GM23338 (cell line): ENCODE measurements around the gene CRAMP1. TPM values are rescaled to one million over a fixed set of nuclear protein-coding genes. Genes with fewer than 3 reads are reported as not detected.
A peak's percentile ranks its signal among the peaks of the same experiment; 100 is the strongest.

Experiments used
- ATAC-seq: fragments of 200-7000 bp; cut with Tn5 transposase; 3 replicates; pipeline ENCODE4 v1.9.1; 2020
- DNase-seq: peaks from one replicate; pipeline ENCODE4 v3.0.0-alpha.2; 2015; ENCODE audit warnings: low spot score
- H2AFZ ChIP-seq: fragments of 200-600 bp; sonication (generic); 2 replicates; pipeline ENCODE4 v1.8.0; 2016; ENCODE audit warnings: antibody characterized with exemption, mild to moderate bottlenecking, moderate library complexity
- H3F3A ChIP-seq: fragments of 200-600 bp; sonication (generic); replicated peaks from 2 replicates; pipeline ENCODE4 v1.8.0; 2017; ENCODE audit warnings: antibody characterized with exemption, mixed run types, low read depth
- H3K27ac ChIP-seq: fragments of 200-600 bp; sonication (generic); 2 replicates; pipeline ENCODE4 v1.6.1; 2016; ENCODE audit warnings: low read depth
- H3K27me3 ChIP-seq: fragments of 200-600 bp; sonication (generic); 2 replicates; pipeline ENCODE4 v1.8.0; 2016; ENCODE audit warnings: mild to moderate bottlenecking, mixed run types, moderate library complexity; ENCODE audit not compliant: insufficient read depth
- H3K36me3 ChIP-seq: fragments of 200-600 bp; sonication (generic); 2 replicates; pipeline ENCODE4 v1.8.0; 2016; ENCODE audit warnings: mild to moderate bottlenecking; ENCODE audit not compliant: insufficient read depth
- H3K4me1 ChIP-seq: fragments of 200-600 bp; sonication (generic); 2 replicates; pipeline ENCODE4 v1.8.0; 2016; ENCODE audit warnings: mild to moderate bottlenecking, moderate library complexity; ENCODE audit not compliant: insufficient read depth
- H3K4me2 ChIP-seq: fragments of 200-600 bp; sonication (generic); 2 replicates; pipeline ENCODE4 v1.7.1; 2017; ENCODE audit warnings: mixed run types
- H3K4me3 ChIP-seq: fragments of 200-600 bp; sonication (generic); 2 replicates; pipeline ENCODE4 v1.6.1; 2016; ENCODE audit warnings: mixed run types
- H3K79me2 ChIP-seq: fragments of 200-600 bp; sonication (generic); replicated peaks from 2 replicates; pipeline ENCODE4 v1.8.0; 2017; ENCODE audit warnings: mild to moderate bottlenecking; ENCODE audit not compliant: insufficient read depth
- H3K9me2 ChIP-seq: fragments of 200-600 bp; sonication (generic); 2 replicates; pipeline ENCODE4 v1.8.0; 2017; ENCODE audit not compliant: insufficient read depth
- H4K20me1 ChIP-seq: fragments of 200-600 bp; sonication (generic); replicated peaks from 2 replicates; pipeline ENCODE4 v1.8.0; 2017; ENCODE audit warnings: mild to moderate bottlenecking; ENCODE audit not compliant: insufficient read depth
- H3K27ac Mint-ChIP-seq: 2 replicates; pipeline ENCODE4 v1.8.0; 2020; ENCODE audit warnings: inconsistent platforms, mild to moderate bottlenecking, moderate library complexity, mixed read lengths
- H3K27me3 Mint-ChIP-seq: 3 replicates; pipeline ENCODE4 v1.8.0; 2022; ENCODE audit warnings: low read depth, mild to moderate bottlenecking, moderate library complexity, mixed read lengths, inconsistent platforms; ENCODE audit not compliant: insufficient read depth, poor library complexity
- H3K36me3 Mint-ChIP-seq: 3 replicates; pipeline ENCODE4 v1.8.0; 2021; ENCODE audit warnings: low read depth, mild to moderate bottlenecking, inconsistent platforms, moderate library complexity, mixed read lengths
- H3K4me1 Mint-ChIP-seq: 3 replicates; pipeline ENCODE4 v1.8.0; 2020; ENCODE audit warnings: mild to moderate bottlenecking, inconsistent platforms, mixed read lengths
- H3K4me3 Mint-ChIP-seq: 3 replicates; pipeline ENCODE4 v1.8.0; 2021; ENCODE audit warnings: moderate library complexity, mild to moderate bottlenecking, inconsistent platforms, mixed read lengths
- H3K9me3 Mint-ChIP-seq: 3 replicates; pipeline ENCODE4 v1.8.0; 2020; ENCODE audit warnings: moderate library complexity, mild to moderate bottlenecking, inconsistent platforms, mixed read lengths
- CTCF ChIP-seq, 2 experiments: fragments of 200-600 bp in 1 of 2; sonication (generic) in 1 of 2; conservative IDR thresholded peaks; 2 replicates each; pipeline versions ENCODE4 v1.5.1 to v1.6.1; 2016 to 2017; ENCODE audit warnings: antibody characterized with exemption in 2 of 2, low read depth in 2 of 2, mild to moderate bottlenecking in 2 of 2, moderate library complexity in 1 of 2
- NANOG ChIP-seq: IDR thresholded peaks from 2 replicates; pipeline ENCODE4 v1.6.1; 2016; ENCODE audit warnings: antibody characterized with exemption, borderline replicate concordance
- POLR2AphosphoS5 ChIP-seq: IDR thresholded peaks from 2 replicates; pipeline ENCODE4 v1.6.1; 2016; ENCODE audit warnings: antibody characterized with exemption, low read depth
- REST ChIP-seq: IDR thresholded peaks from one replicate; pipeline ENCODE4 v1.6.1; 2018; ENCODE audit warnings: antibody characterized with exemption; ENCODE audit not compliant: unreplicated experiment
- STAT1 ChIP-seq: IDR thresholded peaks from one replicate; pipeline ENCODE4 v1.6.1; 2016; ENCODE audit warnings: antibody characterized with exemption; ENCODE audit not compliant: unreplicated experiment
- polyA plus RNA-seq: library from polyadenylated mRNA; unstranded; fragments of >200 nt; fragmentation: Nextera tagmentation; extraction: Ambion mirVana; gene quantifications from 2 replicates; pipeline ENCODE4 v1.2.1, GENCODE V29; 2016
- total RNA-seq: library from RNA; depleted of rRNA; stranded (reverse); fragments of >200 nt; shearing (Covaris generic); gene quantifications from 2 replicates; pipeline ENCODE4 v1.2.3, GENCODE V29; 2014

Gene CRAMP1
- total and polyA plus RNA-seq, 2 experiments from 2014 or later = 3.4 to 16.7 TPM

GRCh38 chr16:1639860-1640259 is 27.7 kb downstream of the CRAMP1 start (continued):
- TF ChIP-seq REST = no peak
- TF ChIP-seq STAT1 = no peak
- TF ChIP-seq POLR2AphosphoS5 = no peak
- TF ChIP-seq NANOG = no peak

GRCh38 chr16:1640261-1640941 is 28.2 kb downstream of the CRAMP1 start:
- no peak overlapping the region for H3K4me3 ChIP-seq
- H3K36me3 ChIP-seq = peaks cover 8% of the 10 kb centered on the region
- TF ChIP-seq NANOG = no peak
- TF ChIP-seq CTCF (conservative IDR thresholded peaks at IDR 0.05; ENCODE audit: low read depth in 2 of 2) = no peak
- no peak for TF ChIP-seq REST
- H3K9me2 ChIP-seq = no peaks in the 10 kb centered on the region
- no peak overlapping the region for H3K4me2 ChIP-seq
- ATAC-seq = no peak
- H3K27me3 Mint-ChIP-seq = peaks cover 5% of the 10 kb centered on the region
- H3K4me1 ChIP-seq = no peaks in the 10 kb centered on the region
- H3K27ac Mint-ChIP-seq = peak overlapping the region; percentile 58; the same call in 1 of the 2 replicates
- no peak overlapping the region for H3K27ac ChIP-seq
- H3K4me3 Mint-ChIP-seq = no peak overlapping the region; the same call in 2 of the 3 replicates
- H3K9me3 Mint-ChIP-seq = no peaks in the 10 kb centered on the region
- no peak overlapping the region for H2AFZ ChIP-seq
- no peaks in the 10 kb centered on the region for H3K27me3 ChIP-seq
- DNase-seq = no peak
- peaks cover 9% of the 10 kb centered on the region; the same call in 1 of the 2 replicates for H4K20me1 ChIP-seq
- peaks cover 62% of the 10 kb centered on the region for H3K36me3 Mint-ChIP-seq
- no peaks in the 10 kb centered on the region; the same call in 2 of the 3 replicates for H3K4me1 Mint-ChIP-seq
- H3F3A ChIP-seq = no peaks in the 10 kb centered on the region
- peaks cover 5% of the 10 kb centered on the region; the same call in 1 of the 2 replicates for H3K79me2 ChIP-seq
